HG03039 (cell line): ENCODE results near the gene SUSD6.
"Not testable (repeated sequence)": the region's sequence is repeated elsewhere in the genome, so short reads cannot be mapped to it uniquely, and the experiment has no call there.

Experiments used
- ATAC-seq: cut with Tn5 transposase; IDR thresholded peaks from one replicate; pipeline ENCODE4 v1.9.1; 2021; ENCODE audit warnings: mild to moderate bottlenecking, moderate library complexity; ENCODE audit not compliant: unreplicated experiment

SUSD6 gene

GRCh38 chr14:69711477-69711876 is 100.1 kb downstream of the SUSD6 start:
- no peak for ATAC-seq

DNA sequence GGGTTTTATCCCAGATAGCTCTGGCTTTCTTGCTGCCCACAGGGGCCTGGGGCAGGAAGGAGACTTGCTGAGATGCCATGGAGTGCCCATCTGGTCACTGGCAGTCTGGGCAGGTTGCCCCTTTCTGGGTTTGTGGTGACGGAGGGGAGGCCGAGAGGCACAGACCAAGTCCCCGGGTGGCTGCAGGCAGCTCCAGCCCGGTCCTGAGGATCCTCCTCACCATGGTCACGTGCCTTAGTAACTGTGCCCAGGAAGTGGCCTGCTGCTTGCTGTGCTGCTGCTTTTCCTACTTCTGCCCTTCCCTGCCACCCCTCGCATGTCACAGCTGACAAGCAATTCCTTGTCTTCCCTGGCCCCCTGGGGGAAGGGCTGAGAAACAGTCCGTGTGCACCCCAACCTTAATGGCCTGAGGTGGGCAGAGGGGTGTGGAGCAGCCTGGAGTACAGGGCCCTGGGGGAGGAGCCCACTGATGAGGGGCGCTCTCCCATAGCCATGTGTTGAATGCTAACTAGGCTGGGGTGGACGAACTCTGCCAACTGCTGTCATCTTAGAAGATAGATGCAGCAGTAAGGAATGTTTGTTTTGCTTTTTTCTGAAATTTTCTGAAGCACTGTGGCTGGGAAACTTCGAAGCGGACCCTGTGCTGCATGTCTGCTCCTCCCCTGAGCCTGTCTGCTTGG is 100.6 kb downstream of the SUSD6 start:
- no peak for ATAC-seq

- no peak for ATAC-seq
These were observed 101.2 kb downstream of the SUSD6 start for GRCh38 chr14:69712599-69713088.

- ATAC-seq: no peak
These were observed 101.9 kb downstream of the SUSD6 start for GRCh38 chr14:69713209-69713781.

DNA sequence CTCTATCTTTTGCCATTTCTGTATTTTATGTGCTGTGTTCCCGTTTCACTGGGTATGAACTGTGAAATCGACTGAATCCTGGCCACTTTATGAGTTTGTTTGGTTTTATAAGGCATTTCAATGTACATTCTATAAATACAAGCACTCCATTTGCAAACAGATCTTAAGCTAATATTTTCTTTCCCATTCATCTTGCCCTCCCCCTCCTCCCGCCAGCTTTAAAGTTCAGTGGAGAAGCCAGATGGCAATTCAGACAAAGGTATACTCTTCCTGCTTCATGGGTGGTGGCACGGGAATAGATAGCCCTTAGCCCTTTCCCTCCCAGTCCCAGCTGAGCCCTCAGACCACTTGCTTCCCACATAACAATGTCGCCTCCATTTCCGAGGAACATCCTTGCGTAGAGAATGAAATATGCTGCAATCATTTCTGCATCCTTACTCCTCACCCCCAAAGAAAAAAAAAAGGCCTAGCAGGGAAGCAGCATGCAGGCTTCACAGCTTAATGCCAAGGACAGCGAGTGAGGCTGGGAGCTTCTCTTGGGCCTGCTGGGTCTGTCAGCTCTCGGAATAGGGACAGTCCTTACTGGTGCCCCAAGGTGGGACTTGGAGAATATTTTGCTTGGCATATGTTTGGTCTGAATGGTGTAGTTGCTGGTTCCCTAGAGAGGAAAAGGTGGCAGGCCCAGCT is 102.7 kb downstream of the SUSD6 start:
- ATAC-seq: no peak

DNA sequence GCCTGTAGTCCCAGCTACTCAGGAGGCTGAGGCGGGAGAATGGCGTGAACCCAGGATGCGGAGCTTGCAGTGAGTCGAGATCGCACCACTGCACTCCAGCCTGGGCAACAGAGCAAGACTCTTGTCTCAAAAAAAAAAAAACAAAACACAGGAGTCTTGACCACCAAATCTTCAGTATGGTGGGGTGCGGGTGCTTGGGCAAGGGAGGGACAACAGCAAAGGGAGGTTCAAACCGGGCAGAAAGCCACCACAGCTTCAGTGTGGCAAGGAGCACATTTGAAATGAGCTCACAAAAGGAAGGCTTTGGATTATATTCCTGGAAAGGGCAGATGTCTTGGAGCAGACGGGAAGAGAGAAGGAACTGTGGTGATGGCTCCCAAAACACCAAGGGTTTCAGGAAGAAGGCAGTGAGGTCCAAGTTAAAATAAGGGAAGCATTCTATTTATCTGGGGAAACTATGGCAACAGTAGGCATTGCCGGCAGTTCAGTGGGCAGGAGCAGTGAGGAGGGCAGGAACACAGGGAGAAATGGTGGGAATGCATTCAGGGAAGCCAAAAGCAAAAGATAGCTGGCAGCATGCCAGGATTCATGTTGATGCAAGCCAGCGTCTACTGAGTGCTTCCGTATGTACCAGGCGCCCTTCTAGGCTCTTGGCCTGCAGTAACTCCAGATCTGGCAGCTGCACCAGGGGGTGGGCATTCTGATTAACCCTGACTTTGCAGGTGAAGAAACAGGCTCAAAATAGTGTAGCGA is 104.5 kb downstream of the SUSD6 start:
- no peak for ATAC-seq

DNA sequence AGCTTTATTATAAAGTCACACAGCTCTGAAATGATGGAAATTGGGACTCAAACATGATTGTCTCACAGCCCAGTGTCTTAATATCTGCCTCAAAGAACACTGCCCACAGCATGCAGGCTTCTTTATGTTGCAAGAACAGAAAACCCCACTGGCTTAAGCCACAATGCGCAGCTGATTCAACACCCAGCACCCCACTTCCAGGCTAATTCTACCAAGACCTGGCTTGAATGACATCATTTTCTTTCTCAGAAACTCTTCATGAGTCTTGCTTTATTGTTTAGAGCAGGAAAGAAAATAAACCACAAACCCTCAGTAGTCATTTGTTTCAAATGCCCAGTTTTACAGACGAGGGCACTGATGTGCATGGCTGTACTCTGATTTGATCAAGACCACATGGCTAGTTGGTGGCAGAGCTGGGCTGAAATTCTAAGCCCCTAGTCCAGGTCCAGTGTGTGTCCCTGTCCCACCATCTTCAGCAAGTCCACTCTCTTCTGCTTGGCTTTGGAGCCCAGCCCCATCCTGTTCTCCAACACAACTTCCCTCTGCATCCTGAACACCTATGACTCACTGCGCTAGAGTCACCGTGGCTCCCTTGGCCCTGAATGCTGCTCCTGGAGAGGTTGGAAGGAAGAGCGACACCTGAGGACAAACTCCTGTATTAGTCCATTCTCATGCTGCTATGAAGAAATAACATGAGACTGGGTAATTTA is 105.2 kb downstream of the SUSD6 start:
- no peak for ATAC-seq

- not testable (repeated sequence) for ATAC-seq
These were observed 107.2 kb downstream of the SUSD6 start for GRCh38 chr14:69718614-69719013.

DNA sequence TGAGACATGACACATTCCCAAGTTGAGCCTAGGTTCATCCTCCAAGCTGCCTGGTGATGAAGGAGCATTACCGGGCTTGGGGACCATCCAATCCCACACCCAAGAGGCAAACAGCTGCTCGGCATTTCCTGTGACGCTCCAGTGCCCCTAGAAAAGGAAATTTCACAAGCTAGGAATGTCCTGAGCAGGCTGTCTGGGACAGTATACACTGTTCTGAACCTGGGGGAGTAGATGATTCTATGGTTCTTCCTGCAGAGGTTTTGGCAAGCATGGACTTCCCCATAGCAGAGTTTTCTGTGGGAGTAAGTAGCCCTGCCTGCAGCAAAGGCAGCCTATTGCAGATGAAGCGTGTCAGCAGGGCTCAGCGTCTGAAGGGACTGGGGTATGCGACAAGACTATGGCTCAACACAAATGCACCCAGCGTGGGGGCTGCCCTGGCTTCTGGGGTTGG is 108.1 kb downstream of the SUSD6 start:
- ATAC-seq: no peak

DNA sequence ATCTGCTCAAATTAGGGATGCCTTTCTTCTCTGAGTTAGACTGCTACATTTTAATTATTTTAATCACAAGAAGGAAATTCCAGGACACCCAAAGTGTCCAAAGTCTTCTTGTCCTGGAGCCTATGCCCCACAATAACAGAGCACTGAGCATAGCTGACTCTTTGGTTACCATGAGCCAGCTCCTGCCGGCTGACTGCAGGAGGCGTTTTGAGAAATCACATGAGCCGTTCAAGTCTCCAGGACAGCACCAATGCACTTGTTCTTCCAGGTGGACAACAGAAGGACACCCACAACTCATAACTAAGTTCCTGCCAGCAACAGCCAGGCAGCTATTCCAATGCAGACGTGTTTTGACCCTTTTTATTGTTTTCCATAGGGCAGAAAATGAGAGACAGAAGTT is 109.5 kb downstream of the SUSD6 start:
- no peak for ATAC-seq

- peak; percentile 78 for ATAC-seq
These were observed 115.5 kb downstream of the SUSD6 start for GRCh38 chr14:69726761-69727511.

- ATAC-seq: no peak
These were observed 116.5 kb downstream of the SUSD6 start for GRCh38 chr14:69727860-69728259.

DNA sequence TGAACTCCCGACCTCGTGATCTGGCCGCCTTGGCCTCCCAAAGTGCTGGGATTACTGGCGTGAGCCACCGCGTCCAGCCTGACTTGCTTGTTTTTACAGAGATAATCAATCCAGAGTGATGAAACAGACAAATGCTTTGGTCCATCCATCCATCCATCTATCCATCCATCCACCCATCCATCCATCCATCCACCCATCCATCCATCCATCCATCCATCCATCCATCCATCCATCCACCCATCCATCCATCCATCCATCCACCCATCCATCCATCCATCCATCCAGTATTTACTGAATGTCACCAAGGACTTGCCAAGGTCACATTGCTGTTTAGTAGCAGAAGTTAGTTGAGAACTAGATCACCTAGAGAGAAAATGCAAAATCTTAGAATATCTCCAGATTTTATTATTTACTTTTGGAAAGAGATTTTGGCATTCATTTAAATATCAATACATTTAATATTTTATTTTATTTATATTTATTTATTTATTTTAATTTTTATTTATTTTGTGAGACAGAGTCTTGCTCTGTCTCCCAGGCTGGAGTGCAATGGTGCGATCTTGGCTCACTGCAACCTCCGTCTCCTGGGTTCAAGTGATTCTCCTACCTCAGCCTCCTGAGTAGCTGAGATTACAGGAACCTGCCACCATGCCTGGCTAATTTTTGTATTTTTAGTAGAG is 120.7 kb downstream of the SUSD6 start:
- ATAC-seq: not testable (repeated sequence)

GRCh38 chr14:69736405-69736804 is 125.0 kb downstream of the SUSD6 start:
- not testable (repeated sequence) for ATAC-seq

DNA sequence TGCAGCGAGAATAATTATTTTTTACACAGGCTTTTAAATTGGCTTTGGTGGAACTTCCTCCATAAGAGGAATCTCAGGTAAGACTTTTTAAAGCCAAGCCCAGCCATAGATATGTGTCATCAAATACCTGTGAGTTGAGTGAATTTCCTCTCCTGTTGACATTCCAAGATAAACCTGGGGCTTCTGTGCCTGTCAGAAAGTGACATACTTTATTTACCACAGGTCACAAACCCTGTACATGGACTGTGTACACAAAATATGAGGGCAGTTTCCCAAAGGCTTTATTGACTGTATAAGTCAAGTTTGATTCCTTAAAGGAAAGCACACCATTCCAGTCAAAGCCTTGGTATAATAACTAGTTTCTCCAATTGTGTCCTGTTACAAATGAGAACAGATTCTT is 129.7 kb downstream of the SUSD6 start:
- ATAC-seq: no peak

DNA sequence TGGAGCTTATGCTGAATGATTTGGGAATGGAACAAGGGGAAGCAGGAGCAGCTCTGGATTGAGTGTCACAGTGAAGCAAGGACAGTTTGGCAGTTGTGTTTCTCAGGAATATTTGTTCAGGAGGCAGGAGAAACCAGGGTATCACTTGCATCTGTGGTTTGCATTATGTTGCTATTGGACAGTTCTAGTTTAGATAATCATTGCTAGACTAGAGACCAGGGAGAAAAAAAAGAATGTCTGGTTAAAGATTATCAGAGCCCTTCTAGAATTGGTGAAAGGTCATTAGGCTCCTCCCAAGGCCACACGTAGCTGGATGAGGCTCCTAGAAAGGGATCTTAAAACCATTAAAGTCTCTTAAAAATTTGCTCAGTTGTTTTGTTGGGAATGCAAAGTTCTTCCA is 138.6 kb downstream of the SUSD6 start:
- no peak for ATAC-seq

DNA sequence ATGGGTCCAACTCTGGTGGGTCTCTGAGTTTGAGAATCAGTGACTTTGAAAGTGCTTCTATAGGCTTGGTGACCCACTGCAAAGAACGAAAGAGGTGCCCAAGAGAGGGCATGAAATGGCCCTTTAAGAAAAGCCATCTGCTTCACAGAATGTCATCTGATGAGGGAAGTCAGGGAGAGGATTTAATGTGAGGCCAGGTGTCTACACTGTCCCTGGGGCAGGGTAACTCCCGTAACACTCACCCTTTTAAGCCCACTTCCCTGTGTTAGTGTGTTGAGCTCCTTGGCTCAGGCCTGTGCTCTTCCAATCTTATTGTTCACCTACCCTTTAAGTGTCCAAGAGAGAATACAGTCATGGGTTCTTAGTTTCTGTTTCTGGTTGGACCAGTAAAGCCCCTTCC is 139.1 kb downstream of the SUSD6 start:
- no peak for ATAC-seq

DNA sequence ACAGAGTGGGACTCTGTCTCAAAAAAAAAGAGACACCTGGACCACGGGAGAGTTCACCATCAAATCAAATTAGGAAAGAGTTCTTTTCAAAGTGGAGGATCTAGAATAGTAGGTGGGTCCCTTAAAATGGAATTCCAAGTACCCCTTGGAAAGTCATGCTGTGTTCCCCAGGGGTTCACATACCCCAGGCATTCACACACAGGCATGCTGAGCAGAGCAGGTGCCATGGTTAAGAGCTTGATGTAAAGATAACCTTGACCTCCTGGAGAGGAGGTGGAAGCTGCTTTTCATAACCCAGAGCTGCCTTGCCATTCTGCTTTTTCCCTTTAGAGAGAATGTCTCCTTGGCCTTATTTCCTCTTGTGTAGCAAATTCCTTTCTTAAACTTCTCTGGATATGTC is 141.4 kb downstream of the SUSD6 start:
- ATAC-seq: no peak

DNA sequence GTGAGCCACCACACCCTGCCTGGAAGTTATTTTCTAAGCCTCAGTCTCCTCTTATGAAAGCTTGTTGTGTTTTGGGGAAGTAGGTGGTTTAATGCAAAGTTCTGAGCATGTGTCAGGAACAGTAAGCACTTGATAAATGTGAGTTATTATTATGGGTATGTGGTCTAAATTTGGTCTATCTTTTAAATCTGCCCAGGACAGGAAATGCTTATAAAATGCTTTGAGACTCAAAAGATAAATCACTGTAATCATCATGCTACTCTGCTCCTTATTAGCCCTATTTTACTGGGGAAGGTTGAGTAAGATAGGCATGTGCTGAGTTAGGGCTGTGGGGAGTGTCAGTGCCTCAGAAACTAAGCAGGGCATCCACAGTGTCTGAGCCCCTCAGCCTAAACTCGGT is 142.5 kb downstream of the SUSD6 start:
- no peak for ATAC-seq
